NOMO-1 treated with DMSO at 0.1 percent for 48 hours (cell line): Measurements from ENCODE around the gene FASN.
A peak's percentile ranks its signal among the peaks of the same experiment; 100 is the strongest.

Experiments
- DNase-seq: peaks from one replicate; lab custom pipeline; 2025; ENCODE audit not compliant: unreplicated experiment; lab: John Stamatoyannopoulos, UW

Gene FASN

DNA sequence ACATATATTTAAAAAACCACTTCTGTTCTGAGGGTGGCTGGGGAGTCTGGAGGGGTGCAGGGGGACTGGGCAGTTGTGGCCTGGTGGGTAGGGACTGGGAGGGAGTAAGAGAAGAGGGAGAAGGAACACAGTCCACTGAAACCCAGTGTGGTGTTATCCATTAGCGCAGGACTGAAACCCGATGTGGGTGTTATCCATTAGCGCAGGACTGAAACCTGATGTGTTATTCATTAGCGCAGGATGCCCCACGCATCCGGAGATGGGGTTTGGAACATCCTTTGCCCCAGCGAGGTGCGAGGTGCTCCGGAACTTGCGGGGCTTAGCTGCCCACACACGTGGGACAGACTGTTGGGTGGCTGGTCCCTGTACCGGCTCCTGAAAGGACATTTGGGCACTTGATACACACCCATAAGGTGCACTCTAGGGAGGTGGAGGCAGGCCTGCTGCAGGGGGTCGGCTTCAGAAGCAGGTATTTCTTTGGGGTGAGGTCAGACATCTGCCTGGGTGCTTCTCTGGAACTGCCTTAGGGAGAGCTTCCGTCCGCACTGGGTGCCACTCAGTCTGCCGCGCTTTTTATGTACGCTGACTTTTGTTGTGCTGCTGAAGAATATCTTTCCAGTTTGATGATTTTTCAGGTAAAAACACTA is 20.3 kb upstream of the FASN start:
- DNase-seq, result no peak

- DNase-seq, result no peak
Observed at GRCh38 chr17:82117139-82118090, 19.4 kb upstream of the FASN start.

- DNase-seq, result no peak
Observed at GRCh38 chr17:82116246-82116645, 18.2 kb upstream of the FASN start.

DNA sequence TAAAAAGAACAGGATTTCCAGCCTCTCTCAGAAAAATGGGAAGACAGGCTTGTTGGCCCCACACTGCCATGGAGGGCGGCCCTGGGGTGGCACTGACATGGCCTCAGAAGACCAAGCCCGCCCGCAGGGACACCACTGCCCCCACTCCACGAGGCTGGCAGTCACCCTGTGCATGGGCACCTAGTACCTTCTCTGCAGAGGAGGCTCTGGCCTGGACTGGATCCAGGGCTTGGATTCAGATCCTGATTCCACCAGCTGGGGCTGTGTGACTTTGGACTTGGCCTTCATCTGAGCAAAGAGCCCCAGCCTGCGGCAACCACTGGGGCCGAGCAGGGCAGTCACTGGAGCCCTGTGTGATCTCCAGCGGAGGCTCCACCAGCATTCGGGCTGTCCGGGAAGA is 16.8 kb upstream of the FASN start:
- DNase-seq, result no peak

DNA sequence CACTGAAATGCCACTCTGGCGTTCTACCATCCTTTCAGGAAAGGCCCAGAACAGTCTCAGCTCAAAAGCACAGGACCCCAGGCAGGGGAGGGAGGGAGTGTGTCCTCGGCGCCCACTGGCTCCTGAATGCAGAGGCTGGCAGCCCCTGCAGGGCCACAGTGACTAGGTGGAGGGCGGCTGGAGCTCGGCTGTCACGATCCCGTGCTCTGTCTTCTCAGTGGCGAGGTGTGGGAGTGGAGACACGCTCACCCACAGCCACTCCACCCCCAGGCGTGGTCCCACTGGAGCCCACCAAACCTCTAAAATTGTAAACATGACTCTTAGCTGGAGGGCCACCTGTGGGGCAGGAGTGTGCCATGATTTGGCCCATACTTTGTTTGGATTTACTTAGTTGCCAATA is 16.4 kb upstream of the FASN start:
- no peak for DNase-seq

DNA sequence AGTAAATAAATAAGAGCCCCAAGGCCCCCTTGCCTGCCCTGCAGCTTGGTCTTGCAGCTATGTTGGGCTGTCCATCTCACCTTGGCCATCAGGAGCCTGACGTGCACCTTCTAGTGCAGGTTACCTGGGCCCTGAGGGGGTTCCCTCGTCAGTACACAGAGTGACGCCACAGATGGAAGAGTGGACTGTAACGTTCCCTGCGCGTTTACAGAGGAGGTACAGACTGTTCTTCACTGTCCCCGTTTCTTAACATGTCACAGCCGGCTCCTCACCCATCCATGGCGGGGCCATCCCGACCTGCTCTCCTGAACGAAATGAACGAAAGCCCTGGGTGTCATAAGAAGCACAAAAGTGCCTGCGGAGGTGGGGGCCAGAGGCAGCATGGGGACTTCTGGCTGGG is 15.9 kb upstream of the FASN start:
- no peak for DNase-seq

GRCh38 chr17:82113422-82113821 is 15.4 kb upstream of the FASN start:
- DNase-seq, result no peak

DNA sequence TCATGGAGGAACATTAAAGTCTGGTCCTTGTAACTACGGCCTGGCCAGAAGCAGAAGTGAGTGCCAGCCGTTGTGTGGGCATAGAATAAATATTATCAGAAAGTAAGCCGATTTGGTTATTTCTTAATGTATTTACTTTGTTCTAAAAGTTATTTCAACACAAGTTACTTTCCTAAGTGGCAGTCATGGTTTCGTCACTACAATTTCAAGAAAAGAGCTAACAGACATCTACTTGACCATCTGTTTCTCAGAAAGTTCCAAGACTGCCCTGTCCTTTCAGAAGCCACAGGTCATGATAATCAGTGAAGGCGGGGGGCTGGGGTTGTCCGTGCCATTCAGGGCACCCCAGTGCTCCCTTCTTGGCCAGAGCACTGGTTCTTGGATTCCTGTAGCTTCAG is 14.9 kb upstream of the FASN start:
- no peak for DNase-seq

- no peak for DNase-seq
Observed at GRCh38 chr17:82112181-82112913, 14.3 kb upstream of the FASN start.

GRCh38 chr17:82110298-82110697 is 12.3 kb upstream of the FASN start:
- no peak for DNase-seq

- DNase-seq, result no peak
Observed at GRCh38 chr17:82108961-82109475, 11.0 kb upstream of the FASN start.

GRCh38 chr17:82108496-82108945 is 10.5 kb upstream of the FASN start:
- DNase-seq, result no peak

DNA sequence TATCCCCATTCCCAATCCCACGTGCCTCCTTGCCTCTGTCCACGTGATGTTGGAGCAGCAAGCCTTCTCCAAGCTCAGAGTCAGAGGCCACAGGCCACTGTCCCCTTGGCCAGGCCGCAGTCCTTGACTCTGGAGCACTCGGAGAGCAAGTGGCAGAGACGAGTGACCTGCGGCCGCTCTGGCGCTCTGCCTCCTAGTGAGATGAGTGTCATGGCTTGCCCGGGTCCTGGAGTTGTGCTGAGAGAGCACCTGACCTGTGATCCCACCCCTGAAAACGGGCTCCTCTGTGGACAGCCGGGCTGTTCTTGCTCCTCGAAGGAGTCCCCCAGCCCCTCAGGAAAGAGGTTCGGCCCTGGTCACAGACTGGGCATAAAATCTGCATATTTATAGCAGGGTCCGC is 10.0 kb upstream of the FASN start:
- no peak for DNase-seq

DNA sequence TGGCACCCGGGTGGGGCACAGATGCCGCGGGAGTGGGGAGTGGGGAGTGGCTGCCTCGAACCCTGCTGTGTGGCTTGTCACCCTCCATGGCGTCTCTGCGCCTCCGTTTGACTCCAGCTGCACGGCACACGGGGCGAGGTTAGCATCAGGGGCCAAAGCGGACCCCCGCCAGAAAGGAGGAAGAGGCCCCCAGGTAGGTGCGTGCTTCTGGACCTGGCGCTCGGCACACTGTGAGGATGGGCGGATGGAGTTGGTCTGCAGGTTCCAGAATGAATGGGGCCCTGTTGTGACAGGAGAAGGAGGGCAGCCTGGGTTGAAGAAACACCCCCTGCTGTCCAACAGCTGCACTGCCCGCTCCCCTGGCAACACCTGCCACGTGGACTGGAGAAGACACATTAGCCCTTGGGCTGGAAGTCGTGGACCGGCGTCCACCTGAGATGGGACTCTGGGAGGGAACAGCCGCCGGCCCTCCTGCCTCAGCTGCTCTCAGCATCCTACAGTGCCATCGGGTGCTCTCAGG is 9.4 kb upstream of the FASN start:
- no peak for DNase-seq

DNA sequence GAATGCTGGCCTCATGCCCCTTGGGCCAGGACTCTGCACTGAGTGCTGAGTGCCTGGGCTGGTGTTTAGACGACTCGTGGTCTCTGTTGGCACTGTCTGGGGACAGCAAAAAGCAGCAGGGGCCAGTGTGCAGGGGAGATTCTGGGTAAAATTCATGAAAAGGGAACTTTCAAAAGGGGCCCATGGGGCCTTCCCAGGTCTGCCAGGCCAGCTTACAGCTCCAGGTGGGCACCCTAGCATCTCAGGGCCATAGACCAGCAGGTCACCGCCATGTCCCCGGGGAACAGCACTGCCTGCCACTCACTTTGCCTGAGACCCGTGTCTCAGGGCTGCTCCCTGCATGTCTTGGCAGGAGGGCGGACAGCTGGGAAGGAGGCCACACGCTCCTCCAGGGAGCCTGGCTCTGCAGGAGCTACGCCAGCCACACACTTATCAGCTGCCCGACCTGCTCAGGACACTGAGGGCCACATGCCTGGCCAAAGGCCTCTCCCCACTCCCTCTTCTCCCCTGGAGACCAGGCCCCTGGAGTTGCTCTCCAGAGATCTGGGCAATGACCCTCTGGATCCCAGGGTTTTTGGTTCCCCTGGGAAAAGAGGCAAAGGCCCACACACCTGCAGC is 8.8 kb upstream of the FASN start:
- DNase-seq, result no peak

DNA sequence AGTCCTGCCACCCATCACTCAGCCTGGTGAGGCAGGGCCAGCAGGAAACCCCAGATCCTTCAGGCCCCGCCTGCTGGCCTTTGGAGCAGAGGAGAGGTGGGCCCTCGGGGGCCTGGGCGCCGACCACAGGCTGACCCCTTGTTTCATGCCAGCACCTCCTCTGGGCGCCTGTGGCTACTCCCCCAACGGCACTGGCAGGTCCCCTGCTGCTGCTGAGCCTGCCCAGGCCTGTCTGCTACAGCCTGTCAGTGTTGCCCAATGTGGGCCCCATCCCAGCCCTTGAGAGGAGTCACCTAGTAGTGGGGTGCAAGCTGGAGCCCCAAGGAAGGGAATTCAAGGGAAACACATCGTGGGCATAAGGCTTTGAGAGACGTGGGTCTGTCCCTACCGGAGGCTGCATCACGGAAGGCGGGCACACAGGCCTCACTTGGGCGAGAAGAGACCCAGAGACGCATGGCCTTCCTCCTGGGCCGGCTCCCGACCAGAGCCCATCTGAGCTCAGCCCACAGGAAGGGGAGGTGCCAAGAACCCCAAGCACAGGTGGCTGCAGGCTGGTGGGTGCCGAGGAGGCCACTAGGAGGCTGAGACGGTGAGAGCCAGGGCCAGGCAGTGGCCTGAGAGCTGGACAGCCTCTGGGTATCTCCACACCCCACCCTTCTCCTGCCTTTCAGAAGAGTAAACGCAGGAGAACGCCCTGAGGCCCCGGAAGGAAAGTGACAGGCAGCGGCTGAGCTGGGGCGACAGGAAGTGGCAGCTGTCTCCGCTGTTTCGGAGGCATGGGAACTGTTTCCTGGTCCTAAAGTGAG is 8.0 kb upstream of the FASN start:
- peak; percentile 86 for DNase-seq

GRCh38 chr17:82105417-82105881 is 7.4 kb upstream of the FASN start:
- no peak for DNase-seq

DNA sequence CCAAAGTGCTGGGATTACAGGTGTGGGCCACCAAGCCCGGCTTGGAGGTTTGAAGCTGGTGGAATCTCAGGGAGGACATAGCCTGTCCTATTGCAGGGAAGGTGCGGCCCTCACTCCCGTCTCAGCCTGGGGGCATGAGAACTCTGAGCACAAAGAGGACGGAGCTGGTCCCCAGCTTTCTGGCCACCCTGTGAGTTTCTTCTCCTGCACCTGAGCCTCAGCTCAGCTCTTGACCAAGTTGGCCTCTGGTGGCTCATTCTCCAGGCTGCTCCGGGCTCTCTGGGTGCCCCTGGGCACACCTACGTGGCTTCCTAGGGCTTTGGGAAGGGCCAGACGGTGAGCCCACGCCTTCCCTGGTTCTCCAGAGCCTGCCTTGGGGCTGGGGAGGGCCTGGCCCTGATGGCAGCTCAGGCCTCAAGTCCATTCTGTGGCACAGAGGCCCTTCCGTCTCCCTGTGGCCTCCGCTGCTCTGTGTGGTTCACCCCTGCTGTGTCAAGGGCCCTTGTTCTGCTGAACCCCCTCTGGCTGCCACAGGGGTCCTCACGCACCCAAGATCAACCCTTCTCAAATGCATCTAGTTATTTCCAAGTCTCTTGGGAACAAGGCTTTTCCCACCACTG is 6.9 kb upstream of the FASN start:
- DNase-seq, result no peak
